HG02798 (cell line): Measurements from ENCODE around the gene AFG1L.
"Not testable (repeated sequence)": the region's sequence is repeated elsewhere in the genome, so short reads cannot be mapped to it uniquely, and the experiment has no call there.

Source experiments
- ATAC-seq: cut with Tn5 transposase; IDR thresholded peaks from one replicate; pipeline ENCODE4 v1.9.1; 2021; ENCODE audit warnings: mild to moderate bottlenecking; ENCODE audit not compliant: unreplicated experiment, poor library complexity

Gene AFG1L

DNA sequence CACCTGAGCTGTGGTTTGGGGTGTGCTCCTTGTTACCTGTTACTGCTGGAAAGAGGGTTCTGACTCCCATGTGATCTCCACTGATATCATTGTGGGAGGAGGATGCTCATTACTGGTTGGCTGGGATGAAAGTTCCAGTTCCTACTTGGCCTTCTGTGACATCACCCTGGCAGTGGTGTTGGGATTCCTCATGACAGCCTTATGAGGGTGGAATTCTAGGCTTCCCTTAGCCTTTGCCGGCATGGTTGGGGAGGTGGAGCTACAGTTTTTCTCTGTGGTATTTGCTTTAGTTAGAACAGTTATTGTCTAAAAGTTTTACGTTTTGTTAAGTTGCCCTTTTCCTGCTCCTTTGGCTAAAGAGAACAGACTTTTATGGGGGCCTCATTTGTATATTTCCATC, 112.1 kb downstream of the AFG1L start:
- no peak for ATAC-seq

DNA sequence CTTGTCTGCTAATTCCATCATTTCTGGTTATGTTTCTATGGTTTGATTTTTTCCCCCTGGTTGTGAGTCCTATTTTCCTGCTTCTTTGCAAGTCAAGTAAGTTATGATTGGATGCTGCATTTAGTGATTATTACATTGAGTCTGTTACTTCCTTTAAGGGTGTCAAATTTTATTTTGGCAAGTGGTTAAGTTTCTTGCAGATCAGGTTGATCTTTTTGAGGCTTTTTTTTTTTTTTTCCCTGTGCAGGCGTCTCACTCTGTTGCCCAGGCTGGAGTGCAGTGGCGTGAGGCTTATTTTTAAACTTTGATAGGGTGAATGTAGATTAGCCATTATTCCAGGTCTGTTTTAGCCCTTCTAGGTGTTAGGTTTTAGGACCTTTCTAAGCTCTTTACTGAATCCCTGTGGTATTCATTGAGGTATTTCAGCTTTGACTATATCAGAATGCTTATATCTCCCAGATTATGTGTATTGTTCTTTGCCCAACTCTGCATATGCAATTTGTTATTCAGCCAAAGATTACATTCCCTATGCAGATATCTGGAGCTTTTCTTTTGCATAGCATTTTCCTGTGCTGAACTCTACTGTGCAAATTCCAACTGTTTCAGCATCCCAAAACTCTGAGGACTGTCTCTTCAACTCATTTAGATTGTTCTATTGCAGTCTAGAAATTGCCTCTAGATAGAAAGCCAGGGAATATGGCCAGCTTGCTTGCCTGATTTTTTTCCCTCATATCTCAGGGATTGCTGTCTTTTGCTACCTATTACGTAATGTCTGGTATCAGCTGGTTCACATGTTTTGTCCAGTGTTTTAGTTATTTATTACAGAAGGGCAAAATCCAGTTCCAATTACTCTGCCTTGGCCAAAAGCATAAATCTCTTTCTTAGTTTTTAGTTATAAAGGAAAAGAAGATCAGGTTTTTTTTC, 113.3 kb downstream of the AFG1L start:
- no peak for ATAC-seq

DNA sequence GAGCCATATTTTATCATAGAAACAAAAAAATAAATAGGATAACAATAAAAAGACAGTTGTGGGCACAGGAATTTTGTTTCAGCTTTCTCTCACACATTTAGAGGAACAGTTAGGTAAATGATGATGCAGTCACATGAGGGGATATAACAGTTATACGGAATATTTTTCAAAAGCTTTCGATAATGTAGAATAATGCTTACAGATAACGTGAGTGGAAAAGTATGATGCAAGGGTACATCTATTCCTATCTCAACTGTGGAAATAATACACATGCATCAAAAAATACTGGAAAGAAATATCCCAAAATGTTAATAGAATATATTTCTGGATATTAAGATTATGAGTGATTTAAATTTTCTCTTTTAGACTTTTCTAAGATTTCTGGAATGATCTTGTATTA, 114.0 kb downstream of the AFG1L start:
- no peak for ATAC-seq

DNA sequence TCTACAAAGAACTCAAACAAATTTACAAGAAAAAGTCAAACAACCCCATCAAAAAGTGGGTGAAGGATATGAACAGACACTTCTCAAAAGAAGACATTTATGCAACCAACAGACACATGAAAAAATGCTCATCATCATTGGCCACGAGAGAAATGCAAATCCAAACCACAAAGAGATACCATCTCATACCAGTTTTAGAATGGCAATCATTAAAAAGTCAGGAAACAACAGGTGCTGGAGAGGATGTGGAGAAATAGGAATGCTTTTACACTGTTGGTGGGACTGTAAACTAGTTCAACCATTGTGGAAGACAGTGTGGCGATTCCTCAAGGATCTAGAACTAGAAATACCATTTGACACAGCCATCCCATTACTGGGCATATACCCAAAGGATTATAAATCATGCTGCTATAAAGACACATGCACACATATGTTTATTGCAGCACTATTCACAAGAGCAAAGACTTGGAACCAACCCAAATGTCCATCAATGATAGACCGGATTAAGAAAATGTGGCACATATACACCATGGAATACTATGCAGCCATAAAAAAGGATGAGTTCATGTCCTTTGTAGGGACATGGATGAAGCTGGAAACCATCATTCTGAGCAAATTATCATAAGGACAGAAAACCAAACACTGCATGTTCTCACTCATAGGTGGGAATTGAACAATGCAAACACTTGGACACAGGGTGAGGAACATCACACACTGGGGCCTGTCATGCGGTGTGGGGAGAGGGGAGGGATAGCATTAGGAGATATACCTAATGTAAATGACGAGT, 121.4 kb downstream of the AFG1L start:
- not testable (repeated sequence) for ATAC-seq

DNA sequence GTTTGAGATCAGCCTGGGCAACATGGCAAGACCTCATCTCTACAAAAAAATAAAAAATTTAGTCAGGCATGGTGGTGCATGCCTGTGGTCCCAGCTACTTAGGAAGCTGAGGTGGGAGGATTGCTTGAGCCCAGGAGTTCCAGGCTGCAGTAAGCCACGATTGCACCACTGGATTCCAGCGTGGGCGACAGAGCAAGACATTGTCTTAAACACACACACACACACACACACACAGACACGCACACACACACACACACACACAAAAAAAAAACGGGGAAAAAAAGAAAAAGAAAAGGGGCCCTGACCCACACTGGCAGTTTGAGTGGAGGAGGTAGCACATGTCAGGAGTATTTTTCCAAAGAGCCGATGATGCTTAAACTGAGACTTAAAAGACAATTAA, 122.2 kb downstream of the AFG1L start:
- no peak for ATAC-seq

DNA sequence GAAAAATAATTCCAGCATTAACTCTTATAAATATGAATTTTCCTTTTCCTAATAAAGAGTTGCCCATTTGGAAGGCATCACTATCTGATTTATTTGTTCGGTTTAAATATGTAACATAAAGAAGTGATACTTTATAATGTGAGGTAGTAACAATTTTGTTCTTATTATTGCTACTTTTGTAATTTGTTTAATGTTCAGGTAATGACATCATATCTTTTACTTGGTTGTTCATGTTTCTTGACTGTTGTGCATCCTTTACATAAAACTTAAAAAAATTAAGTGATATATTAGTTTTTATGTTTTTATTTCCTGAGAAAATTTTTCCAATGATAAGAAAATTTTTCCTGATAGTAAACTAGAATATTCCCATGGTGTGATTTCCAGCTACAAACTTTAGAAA, 124.6 kb downstream of the AFG1L start:
- no peak for ATAC-seq

DNA sequence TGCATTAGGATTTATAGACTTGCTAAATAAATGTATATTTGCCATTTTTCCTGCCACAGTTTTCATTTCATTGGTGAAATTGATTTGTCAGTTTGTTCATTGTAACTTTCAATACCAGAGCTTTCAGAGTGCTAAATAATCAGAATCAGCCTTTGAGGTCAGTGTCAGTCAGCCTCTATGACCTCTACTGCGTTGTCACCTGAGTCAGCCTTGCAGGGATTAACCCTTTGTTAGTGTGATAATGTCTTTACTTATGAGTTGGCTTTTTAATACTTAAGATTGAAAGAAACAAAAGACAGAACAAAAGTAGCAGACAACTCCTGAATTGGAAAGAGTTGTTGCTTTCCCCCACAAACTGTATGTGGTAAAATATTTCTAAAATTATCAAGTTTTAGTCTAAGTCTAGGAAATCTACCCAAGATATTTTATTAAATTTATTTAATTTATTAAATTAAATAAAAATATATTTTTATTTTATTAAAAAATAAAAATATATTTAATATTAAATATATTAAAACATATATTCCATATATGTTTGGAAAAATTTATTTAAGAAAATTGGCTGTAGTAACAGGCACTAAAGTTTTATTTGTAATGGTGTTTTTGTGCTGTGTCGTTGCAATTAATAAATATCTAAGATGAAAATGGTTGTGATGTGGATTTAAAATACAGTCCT, 125.2 kb downstream of the AFG1L start:
- no peak for ATAC-seq

DNA sequence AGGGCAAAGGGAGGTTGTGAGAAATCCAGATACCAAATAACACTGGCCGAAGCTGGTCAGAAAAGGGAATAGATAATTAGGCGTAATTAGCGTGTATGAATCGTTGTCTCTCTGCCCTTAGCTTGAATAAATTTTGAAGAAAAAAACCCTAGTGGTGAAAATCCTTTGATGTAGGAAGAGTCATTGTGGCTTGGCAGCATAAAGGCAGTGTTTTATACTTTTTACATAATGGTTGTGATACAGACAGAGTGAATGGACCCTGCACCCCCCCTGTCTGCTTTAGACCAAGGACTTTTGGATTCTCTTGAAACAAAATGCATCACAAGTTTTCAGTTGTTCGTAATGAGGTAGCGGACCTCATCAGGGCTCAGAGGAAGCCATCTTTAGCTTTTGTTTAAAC, 126.5 kb downstream of the AFG1L start:
- ATAC-seq = no peak

DNA sequence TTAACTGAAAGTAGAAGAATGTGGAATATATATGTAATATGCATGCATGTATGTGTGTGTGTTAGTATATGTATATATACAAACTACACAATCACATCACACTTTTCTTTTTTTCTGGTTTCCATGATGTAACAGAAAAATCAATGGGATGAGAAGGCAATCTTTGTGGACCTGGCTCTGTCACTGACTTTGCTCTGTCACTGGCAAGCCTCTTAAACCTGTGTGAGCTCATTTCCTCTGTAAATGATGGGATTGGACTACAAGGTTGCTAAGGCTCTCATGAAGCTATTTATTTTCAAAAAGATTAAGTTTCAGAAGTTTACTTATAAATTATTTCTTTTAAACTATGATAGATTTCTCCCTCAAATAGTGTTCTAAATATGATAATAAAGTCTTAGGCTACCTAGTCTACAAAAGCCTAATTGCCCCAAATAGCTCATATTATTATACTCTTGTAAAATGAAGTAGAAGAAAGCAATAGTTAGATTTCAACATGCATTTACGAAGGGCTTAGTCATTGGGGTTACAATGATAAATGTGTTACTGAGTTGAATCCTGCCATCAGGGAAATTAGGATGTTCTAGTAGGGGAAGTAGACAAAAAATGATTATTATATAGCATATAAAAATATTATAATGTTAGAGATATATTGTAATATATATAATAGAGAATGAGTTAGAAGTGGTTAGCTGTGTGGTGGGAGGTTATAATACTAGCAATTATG, 129.3 kb downstream of the AFG1L start:
- no peak for ATAC-seq

DNA sequence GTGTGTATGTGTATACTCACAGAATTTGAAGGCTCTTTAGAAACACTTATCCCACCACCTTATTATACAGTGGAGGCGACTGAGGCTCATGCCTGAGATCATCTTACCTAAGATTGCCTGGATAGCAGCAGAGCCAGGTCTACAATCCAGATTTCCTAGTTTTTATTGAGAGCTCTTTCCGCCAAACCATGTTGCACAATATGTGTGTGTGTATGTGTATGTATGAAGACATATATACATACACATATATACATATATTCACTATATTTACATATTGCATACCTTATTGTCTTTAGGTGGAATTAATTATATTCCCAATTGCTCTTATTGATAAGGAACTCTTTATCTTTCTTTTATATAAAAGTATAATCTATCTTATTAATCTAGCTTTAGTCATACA, 130.6 kb downstream of the AFG1L start:
- ATAC-seq = no peak

DNA sequence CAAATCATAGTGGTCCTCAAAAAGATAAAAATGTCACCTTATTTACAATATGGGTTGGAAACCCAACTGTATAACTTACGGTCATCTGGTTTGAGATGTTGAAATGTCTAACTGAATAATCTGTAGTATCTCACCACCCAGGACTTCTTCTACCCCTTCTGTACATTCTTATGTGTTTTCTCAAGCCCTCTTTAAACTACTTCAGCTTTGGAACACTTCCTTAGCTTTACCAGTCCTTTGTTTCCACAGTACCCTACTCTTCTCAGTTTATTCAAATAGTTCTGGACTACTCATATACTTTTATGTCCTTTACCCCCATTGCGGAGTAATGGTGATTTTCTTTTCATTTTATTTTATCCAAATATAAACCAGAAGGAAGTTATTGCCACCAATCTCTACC, 137.3 kb downstream of the AFG1L start:
- no peak for ATAC-seq

DNA sequence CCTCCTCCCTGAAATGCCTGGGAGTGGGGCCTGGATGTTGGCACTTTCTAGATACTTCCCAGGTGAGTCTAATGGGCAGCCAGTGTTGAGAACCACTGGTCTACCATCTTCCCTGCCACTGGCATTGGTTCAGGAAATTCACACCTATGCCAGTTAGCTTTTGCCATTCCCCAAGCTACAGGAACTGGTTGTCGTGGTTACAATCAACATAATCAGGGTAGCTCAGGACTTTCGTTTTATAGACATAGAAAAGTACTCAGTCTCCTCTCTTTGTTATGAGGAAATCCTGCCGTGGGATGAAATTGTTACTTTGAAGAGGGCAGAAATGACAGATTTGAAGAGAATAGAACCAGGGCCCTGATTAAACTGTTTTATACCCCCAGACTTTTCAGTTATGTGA, 137.9 kb downstream of the AFG1L start:
- ATAC-seq = no peak

DNA sequence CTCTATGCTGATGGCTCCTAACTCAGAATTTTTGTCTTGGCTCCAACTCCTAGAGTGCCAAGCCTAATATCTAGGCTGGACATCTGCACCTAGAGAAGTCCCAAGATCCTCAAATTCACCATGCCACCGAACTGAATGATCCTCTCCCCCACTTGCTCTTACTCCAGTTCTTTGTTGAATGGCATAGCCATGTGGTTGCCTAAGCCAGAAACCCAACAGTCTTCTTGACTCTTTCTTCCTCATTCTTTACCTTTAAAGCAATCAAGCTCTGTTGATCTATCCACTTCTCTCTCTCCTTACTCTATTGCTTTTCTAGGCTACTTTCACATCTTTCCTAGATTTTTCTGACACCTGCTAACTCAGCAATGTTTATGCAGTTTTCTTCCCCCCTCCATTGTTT, 139.4 kb downstream of the AFG1L start:
- ATAC-seq = no peak

DNA sequence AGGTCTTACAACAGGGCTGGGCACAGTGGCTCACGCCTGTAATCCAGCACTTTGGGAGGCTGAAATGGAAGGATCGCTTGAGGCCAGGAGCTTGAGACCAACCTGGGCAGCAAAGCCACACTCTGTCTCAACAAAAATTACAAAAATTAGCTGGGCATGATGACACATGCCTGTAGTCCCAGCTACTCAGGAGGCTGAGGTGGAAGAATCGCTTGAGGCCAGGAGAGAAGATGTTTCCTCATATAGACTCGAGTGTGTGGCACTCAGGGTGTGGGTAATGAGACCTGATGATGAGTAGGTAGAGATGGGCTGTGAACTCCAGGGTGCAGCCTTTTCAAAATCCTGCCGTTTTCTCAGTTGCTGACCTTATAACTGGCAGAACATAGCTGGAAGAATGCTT, 140.5 kb downstream of the AFG1L start:
- ATAC-seq = no peak

DNA sequence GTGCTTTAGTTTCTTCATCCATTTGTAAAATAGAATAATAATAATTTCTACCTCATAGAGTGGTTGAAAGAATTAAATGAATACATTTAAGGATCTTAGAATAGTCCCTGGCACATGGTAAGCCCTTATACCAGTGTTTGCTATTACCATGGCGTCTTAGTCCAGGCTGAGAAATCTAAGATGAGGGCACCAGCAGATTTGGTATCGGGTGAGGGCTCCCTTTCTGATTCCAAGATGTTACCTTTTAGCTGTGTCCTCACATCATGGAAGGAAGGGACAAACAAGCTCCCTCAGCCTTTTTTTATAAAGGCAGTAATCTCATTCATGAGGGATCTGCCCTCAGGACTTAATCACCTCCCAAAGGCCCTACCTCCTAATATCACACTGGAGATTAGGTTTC, 141.9 kb downstream of the AFG1L start:
- no peak for ATAC-seq

DNA sequence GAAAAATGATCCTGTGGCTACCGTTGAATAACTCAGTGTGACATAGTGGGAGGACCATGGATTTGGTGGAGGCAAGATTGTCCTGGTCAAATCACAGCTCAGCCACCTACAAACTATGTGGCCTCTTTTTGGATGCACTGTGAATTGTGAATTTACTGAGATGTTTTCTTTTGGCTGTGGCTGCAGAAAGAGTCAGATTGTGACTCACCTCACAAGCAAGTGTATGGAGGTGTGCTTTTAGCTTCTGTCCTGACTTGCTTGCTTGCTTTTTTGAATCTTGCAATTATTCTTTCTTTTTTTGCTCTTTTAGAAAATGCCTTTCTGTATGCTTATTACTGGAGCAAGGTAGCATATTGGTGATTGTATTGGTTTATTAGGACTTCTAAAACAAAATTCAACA, 143.0 kb downstream of the AFG1L start:
- ATAC-seq = no peak

DNA sequence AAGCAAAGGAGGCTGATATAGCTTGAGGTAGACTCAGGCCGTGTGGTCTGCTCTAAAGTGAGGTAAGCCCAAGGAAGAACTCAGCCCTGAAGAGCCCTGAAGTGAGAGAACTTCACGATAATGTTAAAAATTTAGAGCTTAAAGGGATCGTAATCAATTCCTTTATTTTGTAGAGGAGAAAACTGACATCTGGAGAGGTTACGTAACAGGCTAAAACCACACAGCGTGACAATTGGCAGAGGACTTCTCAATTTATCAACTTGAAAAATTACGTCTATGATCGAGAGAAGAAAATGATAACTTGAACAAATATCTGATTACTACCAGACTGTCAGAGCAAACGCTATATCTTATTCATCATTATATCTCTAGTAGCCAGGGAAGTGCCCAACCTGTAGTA, 144.1 kb downstream of the AFG1L start:
- ATAC-seq = no peak

DNA sequence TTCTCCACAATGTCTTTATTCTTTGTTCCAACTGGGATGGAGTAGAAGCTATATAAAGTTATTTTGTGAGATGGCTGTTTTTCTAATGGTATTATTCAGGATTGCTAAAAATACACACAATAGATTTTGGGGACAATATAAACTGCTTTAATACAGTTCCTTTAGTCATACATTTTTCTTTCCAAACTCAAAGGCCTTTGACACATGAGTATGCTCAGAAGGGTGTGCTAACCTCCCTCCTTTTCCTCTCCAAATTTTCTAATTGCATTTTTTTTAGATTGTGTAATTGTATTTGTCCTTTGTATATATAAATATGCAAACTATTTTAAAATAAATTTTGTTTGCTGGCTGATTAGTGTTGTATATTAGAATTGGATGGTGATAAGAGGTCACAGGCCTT, 146.3 kb downstream of the AFG1L start:
- ATAC-seq = no peak

DNA sequence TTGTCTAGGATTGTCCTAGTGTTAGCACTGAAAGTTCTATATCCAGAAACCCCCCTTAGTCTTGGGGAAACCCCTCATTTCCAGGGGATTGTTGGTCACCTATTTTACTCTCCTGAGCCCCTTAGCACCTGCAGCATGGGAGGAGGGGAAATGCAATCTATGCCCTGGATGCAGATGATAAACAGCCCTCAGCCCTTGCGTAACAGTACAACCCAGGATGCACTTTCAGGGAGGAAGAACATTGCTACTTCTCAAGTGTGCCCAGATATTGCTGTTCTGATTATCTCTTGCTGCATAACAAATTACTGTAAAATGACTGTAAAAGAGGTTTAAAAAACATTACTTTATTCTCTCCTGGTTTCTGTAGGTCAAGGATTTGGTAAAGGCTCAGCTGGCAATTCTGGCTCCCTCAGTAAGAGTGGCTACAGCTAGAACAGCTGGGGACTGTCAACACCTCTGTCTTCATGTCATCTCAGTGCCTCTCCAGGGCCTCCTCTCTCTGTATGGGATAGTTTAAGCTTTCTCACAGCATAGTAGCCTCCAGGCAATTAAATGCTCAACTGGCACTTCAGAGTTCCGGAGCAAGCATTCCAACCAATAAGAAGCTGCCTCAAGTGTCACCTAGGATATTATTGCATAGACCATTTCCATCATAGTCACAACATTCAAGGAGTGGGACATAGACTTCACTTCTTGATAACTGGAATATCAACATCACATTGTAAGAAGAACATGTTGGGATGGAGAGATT, 148.1 kb downstream of the AFG1L start:
- no peak for ATAC-seq
